Retinal pigment epithelial cell (primary cell): Measurements from ENCODE around the gene BTAF1.

Experiments used
- DNase-seq: peaks from one replicate; pipeline ENCODE4 v3.0.0-alpha.2; 2010; ENCODE audit warnings: low read depth
- H3K4me3 ChIP-seq: 2 replicates; pipeline ENCODE4 v1.5.1; 2011; ENCODE audit warnings: mild to moderate bottlenecking, low read length, control low read depth, moderate library complexity
- TF ChIP-seq, protein P1 (sequence below): conservative IDR thresholded peaks from 2 replicates; pipeline ENCODE4 v1.5.1; 2011; ENCODE audit warnings: low read depth, low read length, control low read depth, inconsistent platforms

BTAF1 gene

DNA sequence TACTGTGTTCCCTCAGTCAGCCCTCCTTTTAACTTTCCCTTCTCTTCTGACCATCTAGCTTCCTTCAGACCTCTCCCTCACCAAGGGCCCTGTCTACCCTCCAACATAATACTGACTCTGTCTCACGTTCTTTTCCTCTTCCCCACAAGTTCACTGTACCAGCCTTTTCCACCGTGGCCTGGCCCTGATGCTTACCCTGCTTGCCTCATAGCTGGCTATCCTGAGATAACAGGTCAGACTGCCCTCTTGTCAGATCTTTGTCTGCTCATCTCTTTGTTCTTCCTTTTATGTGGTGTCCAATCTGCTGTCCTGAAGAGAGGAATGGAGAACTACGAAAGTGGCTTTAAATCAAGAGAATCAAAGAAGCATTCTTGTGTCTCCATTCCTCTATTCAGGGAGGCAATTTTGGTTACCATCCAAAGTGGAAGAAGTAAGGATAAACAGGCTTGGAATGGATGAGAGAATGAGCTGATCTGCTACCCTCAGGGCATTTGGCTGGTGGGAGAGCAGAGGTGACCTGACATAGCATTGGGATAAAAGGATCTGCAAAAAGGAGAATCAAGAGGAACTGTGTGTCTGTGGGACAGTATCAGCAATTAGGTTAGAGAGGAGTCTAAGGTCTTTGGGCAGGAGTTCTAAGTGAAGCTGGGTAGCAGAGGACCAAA lies 8.1 kb downstream of the BTAF1 start:
- DNase-seq = no peak
- TF ChIP-seq, protein P1, sequence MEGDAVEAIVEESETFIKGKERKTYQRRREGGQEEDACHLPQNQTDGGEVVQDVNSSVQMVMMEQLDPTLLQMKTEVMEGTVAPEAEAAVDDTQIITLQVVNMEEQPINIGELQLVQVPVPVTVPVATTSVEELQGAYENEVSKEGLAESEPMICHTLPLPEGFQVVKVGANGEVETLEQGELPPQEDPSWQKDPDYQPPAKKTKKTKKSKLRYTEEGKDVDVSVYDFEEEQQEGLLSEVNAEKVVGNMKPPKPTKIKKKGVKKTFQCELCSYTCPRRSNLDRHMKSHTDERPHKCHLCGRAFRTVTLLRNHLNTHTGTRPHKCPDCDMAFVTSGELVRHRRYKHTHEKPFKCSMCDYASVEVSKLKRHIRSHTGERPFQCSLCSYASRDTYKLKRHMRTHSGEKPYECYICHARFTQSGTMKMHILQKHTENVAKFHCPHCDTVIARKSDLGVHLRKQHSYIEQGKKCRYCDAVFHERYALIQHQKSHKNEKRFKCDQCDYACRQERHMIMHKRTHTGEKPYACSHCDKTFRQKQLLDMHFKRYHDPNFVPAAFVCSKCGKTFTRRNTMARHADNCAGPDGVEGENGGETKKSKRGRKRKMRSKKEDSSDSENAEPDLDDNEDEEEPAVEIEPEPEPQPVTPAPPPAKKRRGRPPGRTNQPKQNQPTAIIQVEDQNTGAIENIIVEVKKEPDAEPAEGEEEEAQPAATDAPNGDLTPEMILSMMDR = no peak
- H3K4me3 ChIP-seq = no peak overlapping the region

DNA sequence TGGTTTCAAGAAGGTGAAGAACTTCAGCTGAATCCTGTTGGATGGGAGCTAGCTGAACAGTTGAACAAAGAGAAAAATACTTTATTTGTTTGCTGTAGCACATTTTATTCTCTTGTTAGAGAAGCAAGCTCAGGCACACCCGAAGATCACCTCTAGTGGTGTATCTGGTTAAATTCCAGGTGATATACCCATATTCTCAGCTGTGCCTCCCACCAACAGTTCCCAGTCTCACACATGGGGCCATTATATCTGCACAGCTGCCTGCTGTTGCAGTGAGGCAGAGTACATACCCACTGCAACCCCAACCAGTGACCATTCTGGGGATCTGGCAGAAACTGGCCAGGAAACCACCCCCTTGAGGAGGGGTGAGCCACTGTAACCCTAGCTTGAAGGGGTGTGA lies 9.2 kb downstream of the BTAF1 start:
- DNase-seq = no peak
- TF ChIP-seq, protein P1 = no peak
- no peak overlapping the region for H3K4me3 ChIP-seq

- no peak overlapping the region for H3K4me3 ChIP-seq
- DNase-seq = no peak
- TF ChIP-seq, protein P1 = no peak
Observed at GRCh38 chr10:91935886-91936285, 12.3 kb downstream of the BTAF1 start.

- H3K4me3 ChIP-seq = no peak overlapping the region
- TF ChIP-seq, protein P1 = no peak
- DNase-seq = no peak
Observed at GRCh38 chr10:91939653-91940052, 16.1 kb downstream of the BTAF1 start.

GRCh38 chr10:91941426-91941825 lies 17.9 kb downstream of the BTAF1 start:
- no peak for DNase-seq
- TF ChIP-seq, protein P1 = no peak
- H3K4me3 ChIP-seq = no peak overlapping the region

DNA sequence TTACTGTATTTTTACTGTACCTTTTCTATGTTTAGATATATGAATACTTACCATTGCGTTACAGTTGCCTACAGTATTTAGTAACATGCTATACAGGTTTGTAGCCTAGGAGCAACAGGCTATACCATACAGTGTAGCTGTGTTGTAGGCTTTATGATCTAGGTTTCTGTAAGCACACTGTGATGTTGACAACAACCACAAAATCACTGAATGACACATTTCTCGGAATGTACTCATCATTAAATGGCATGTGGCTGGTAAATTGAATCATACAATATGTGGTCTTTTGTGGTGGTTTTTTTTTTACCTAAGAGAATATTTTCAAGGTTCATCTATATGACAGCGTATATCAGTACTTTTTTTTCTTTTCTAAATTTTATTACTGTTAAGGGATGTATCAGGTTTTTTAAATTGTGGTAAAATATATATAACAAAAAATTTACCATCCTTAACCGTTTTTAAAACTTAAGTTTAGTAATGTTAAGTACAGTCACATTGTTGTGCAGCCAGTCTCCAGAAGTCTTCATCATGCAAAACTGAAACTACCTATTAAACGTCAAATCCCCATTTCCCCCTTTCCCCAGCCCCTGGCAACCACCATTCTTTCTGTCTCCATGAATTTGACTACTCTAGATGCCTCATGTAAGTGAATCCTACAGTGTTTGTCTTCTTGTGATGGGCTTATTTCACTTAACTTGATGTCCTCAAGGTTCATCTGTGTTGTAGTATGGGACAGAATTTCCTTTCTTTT lies 21.5 kb downstream of the BTAF1 start:
- no peak overlapping the region for H3K4me3 ChIP-seq
- DNase-seq = no peak
- TF ChIP-seq, protein P1 = no peak
